K562 (cell line): ENCODE results near the gene TICRR. TPM values are rescaled to one million over a fixed set of nuclear protein-coding genes. Genes with fewer than 3 reads are reported as not detected.
"Not testable (repeated sequence)": the region's sequence is repeated elsewhere in the genome, so short reads cannot be mapped to it uniquely, and the experiment has no call there.

Source experiments
- ATAC-seq: fragments of 200-7000 bp; cut with Tn5 transposase; 3 replicates; pipeline ENCODE4 v1.9.1; 2020; ENCODE audit warnings: moderate library complexity
- BruUV-seq: library from RNA; stranded (reverse); fragments of 400-500 nt; replicated peaks from 2 replicates; lab custom pipeline; 2021; lab: Mats Ljungman, UMichigan
- CTCF ChIA-PET: fragments of 300-600 bp; formaldehyde crosslinking; extraction: SDS; loops from one replicate; lab custom pipeline; 2021; ENCODE audit warnings: low intra/inter-chr PET ratio; lab: Yijun Ruan, JAX
- POLR2A ChIA-PET: fragments of 300-600, 350-650 bp; sonication (Branson Sonifier 250); formaldehyde crosslinking; extraction: SDS; loops from one replicate; lab custom pipeline; 2021; ENCODE audit warnings: antibody characterized with exemption, inconsistent platforms; lab: Yijun Ruan, JAX
- DNase-seq, 4 experiments: peaks; one replicate each; pipeline versions ENCODE4 v3.0.0 to v3.0.0-alpha.2; 2011 to 2018; ENCODE audit warnings: low spot score in 3 of 4, mixed read lengths in 3 of 4; ENCODE audit errors: extremely low read depth in 1 of 4
- FAIRE-seq: peaks from 2 replicates; lab custom pipeline; 2011; peaks lifted over from hg19 to GRCh38; lab: Jason Lieb, UNC
- H2AFZ ChIP-seq: 2 replicates; pipeline ENCODE4 v1.6.0; 2011; ENCODE audit warnings: low read depth, low read length, control low read depth, inconsistent platforms
- H3K27ac ChIP-seq: fragments of 200-600 bp; 3 replicates; pipeline ENCODE4 v1.8.0; 2011; ENCODE audit warnings: low read depth, mild to moderate bottlenecking, control low read depth, inconsistent platforms, low read length, moderate library complexity, mixed read lengths; ENCODE audit errors: extremely low read depth
- H3K27me3 ChIP-seq, 2 experiments: fragments of 300-600 bp in 1 of 2; 2 replicates in 1 of 2; 3 replicates in 1 of 2; pipeline versions ENCODE4 v1.6.0 to v1.8.0; 2011; ENCODE audit warnings: inconsistent platforms in 2 of 2, low read length in 2 of 2, mild to moderate bottlenecking in 1 of 2, mixed read lengths in 1 of 2, moderate library complexity in 1 of 2; ENCODE audit not compliant: control insufficient read depth in 2 of 2, insufficient read depth in 2 of 2
- H3K36me3 ChIP-seq: fragments of 300-600 bp; 3 replicates; pipeline ENCODE4 v1.8.0; 2011; ENCODE audit warnings: mild to moderate bottlenecking, low read length, inconsistent platforms; ENCODE audit not compliant: control insufficient read depth, insufficient read depth
- H3K4me1 ChIP-seq, 2 experiments: fragments of 200-600 bp in 1 of 2; replicated peaks in 1 of 2; 2 replicates in 1 of 2; 3 replicates in 1 of 2; pipeline versions ENCODE4 v1.5.1 to v1.8.0; 2011; ENCODE audit warnings: inconsistent platforms in 2 of 2, low read length in 2 of 2, mild to moderate bottlenecking in 1 of 2, mixed read lengths in 1 of 2, moderate library complexity in 1 of 2; ENCODE audit not compliant: control insufficient read depth in 2 of 2, insufficient read depth in 2 of 2
- H3K4me2 ChIP-seq: 2 replicates; pipeline ENCODE4 v1.6.1; 2011; ENCODE audit warnings: low read length, control low read depth, inconsistent platforms, mixed read lengths; ENCODE audit not compliant: insufficient read depth
- H3K4me3 ChIP-seq: fragments of 200-600 bp; sonication (generic), shearing (Covaris generic); 2 replicates; pipeline ENCODE4 v1.5.1; 2016; ENCODE audit warnings: control low read depth, inconsistent platforms
- H3K79me2 ChIP-seq: fragments of 200-600 bp; 3 replicates; pipeline ENCODE4 v1.8.0; 2011; ENCODE audit warnings: low read length, inconsistent platforms; ENCODE audit not compliant: control insufficient read depth, insufficient read depth
- H3K9ac ChIP-seq, 2 experiments: 2 replicates each; pipeline versions ENCODE4 v1.6.0 to v1.6.1; 2011; ENCODE audit warnings: low read depth in 2 of 2, low read length in 2 of 2, control low read depth in 1 of 2, inconsistent platforms in 1 of 2, mild to moderate bottlenecking in 1 of 2, mixed read lengths in 1 of 2; ENCODE audit not compliant: insufficient read depth in 1 of 2
- H3K9me1 ChIP-seq: one replicate; pipeline ENCODE4 v1.6.0; 2011; ENCODE audit warnings: inconsistent platforms, mild to moderate bottlenecking, low read length, moderate library complexity; ENCODE audit not compliant: control insufficient read depth, insufficient read depth
- H3K9me3 ChIP-seq: replicated peaks from 2 replicates; pipeline ENCODE4 v1.5.1; 2011; ENCODE audit warnings: low read depth, low read length, inconsistent platforms; ENCODE audit not compliant: control insufficient read depth, insufficient read depth
- H4K20me1 ChIP-seq: replicated peaks from 2 replicates; pipeline ENCODE4 v1.6.1; 2011; ENCODE audit warnings: low read length, inconsistent platforms, mixed read lengths; ENCODE audit not compliant: control insufficient read depth, insufficient read depth
- CBX3 ChIP-seq, 2 experiments: IDR thresholded peaks; 1 replicate in 1 of 2; 2 replicates in 1 of 2; pipeline ENCODE4 v1.6.1; 2012; ENCODE audit warnings: inconsistent platforms in 2 of 2, low read length in 2 of 2, borderline replicate concordance in 1 of 2, control low read depth in 1 of 2
- CREB3 ChIP-seq: fragments of 450-650 bp; conservative IDR thresholded peaks from 2 replicates; pipeline ENCODE4 v1.6.1; 2016; ENCODE audit warnings: missing genetic modification characterization, low read depth, mild to moderate bottlenecking, missing compliant biosample characterization, moderate library complexity
- PCBP2 ChIP-seq: fragments of 200-400 bp; formaldehyde crosslinking; IDR thresholded peaks from 2 replicates; pipeline ENCODE4 v1.6.1; 2018; ENCODE audit warnings: low read length, low read depth, mild to moderate bottlenecking, moderate library complexity; ENCODE audit not compliant: poor library complexity, severe bottlenecking
- TARDBP ChIP-seq: fragments of 450-650 bp; IDR thresholded peaks from 2 replicates; pipeline ENCODE4 v1.6.1; 2016
- WGBS: fragments of 100-300 bp; shearing (Covaris generic); methylation state at CpG from one replicate; pipeline ENCODE4 v1.1.6; 2016; ENCODE audit warnings: low coverage, mixed read lengths; ENCODE audit not compliant: insufficient coverage; ENCODE audit errors: missing lambda C conversion rate; 5-methylcytosine and 5-hydroxymethylcytosine counted together
- in situ Hi-C: fragments of 300-500 bp; cut with MboI; formaldehyde crosslinking; loops from 4 replicates; pipeline ENCODE4 v1.15.0; 2018; ENCODE audit warnings: inconsistent platforms, mixed read lengths
- intact Hi-C: fragments of 100-400 bp; cut with micrococcal nuclease; formaldehyde crosslinking; loops from 2 replicates; pipeline ENCODE4 v1.14.2; 2022
- polyA plus RNA-seq, 8 experiments: library from polyadenylated mRNA; depleted of rRNA in 4 of 8; stranded (reverse) in 5 of 8; unstranded in 3 of 8; fragments of >200 nt; fragmentation: Nextera tagmentation in 2 of 8; fragmentation: Illumina TruSeq in 1 of 8; extraction: Ambion mirVana in 2 of 8; extraction: Trizol in 1 of 8; gene quantifications; 2 replicates each; pipeline versions ENCODE4 v1.2.1 to v1.2.3, GENCODE V29; 2011 to 2014; ENCODE audit warnings: inconsistent platforms in 1 of 8, missing spikeins in 1 of 8
- total RNA-seq, 7 experiments: library from RNA; depleted of rRNA in 6 of 7; stranded (reverse); fragments of >200 nt in 6 of 7; fragmentation: Illumina TruSeq in 2 of 7; extraction: Trizol in 2 of 7; gene quantifications; 2 replicates each; pipeline versions ENCODE4 v1.2.1 to v1.2.3, GENCODE V29; 2011 to 2021; ENCODE audit warnings: low replicate concordance in 1 of 7

Gene TICRR
- total and polyA plus RNA-seq, 9 of the 15 experiments (the other 6 are each of a cell fraction or from before 2014, with no cell fraction given): 0.84 to 22.9 (median 13.7) TPM

DNA sequence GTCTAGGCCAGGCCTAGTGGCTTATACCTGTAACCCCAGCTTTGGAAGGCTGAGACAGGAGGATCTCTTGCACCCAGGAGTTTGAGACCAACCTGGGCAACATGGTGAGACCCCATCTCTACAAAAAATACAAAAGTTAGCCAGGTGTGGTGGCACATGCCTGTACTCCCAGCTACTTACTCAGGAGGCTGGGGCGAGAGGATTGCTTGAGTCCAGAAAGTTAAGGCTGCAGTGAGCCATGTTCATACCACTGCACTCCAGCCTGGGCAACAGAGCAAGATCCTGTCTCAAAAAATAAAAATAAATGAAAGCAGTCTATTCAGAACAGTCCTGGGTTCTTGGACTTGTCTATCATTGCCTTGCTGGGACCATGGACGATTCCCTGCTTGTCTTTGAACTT, 5.5 kb downstream of the TICRR start:
- intact Hi-C loops, in situ Hi-C loops, FAIRE-seq, ATAC-seq, H3K9me1 ChIP-seq, CTCF ChIA-PET, H3K27ac ChIP-seq, H3K4me2 ChIP-seq, POLR2A ChIA-PET, H3K9ac ChIP-seq, H3K27me3 ChIP-seq, H3K4me1 ChIP-seq, H2AFZ ChIP-seq, BruUV-seq, DNase-seq, H3K9me3 ChIP-seq, H3K4me3 ChIP-seq: not testable (repeated sequence)
- WGBS: 85% methylated on average over 2 of the region's 2 CpGs
- peaks cover 88% of the 10 kb centered on the region for H3K79me2 ChIP-seq
- H3K36me3 ChIP-seq: peaks cover 87% of the 10 kb centered on the region
- H4K20me1 ChIP-seq: peaks cover 22% of the 10 kb centered on the region

DNA sequence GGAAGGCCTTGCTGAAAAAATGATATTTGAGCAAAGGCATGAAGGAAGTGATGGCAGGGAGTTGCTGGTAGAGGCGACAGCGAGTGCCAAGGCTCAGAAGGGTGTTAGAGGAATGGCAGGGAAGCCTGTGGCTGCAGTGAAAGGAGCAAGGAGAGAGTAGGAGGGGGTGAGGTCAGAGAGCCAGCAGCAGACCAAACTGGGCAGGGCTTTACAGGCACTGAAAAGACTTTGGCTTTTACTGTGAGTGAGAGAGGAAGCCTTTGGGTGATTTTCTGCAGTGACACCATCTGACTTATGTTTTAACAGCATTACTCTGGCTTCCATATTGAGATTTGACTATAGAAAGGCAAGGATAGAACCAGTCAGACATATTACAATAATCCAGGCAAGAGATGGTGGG, 11.4 kb downstream of the TICRR start:
- H4K20me1 ChIP-seq: no peaks in the 10 kb centered on the region; the same call in 1 of the 2 replicates
- no peak overlapping the region for H3K27ac ChIP-seq
- no peak overlapping the region for H2AFZ ChIP-seq
- DNase-seq (no peak), FAIRE-seq (no peak), ATAC-seq (no peak)
- H3K9ac ChIP-seq: no peak overlapping the region
- H3K4me3 ChIP-seq: no peak overlapping the region
- H3K27me3 ChIP-seq: no peaks in the 10 kb centered on the region
- in situ Hi-C loops: no loop called here
- H3K9me1 ChIP-seq: no peaks in the 10 kb centered on the region
- CTCF ChIA-PET: no interaction called here
- H3K4me2 ChIP-seq: no peak overlapping the region
- intact Hi-C loops: no loop called here
- H3K36me3 ChIP-seq: peaks cover 93% of the 10 kb centered on the region
- no peak for TF ChIP-seq PCBP2
- no peak for TF ChIP-seq CREB3 (tag)
- TF ChIP-seq CBX3 (IDR thresholded peaks at IDR 0.05; ENCODE audit: borderline replicate concordance in 1 of 2, low read length in 2 of 2): no peak
- TF ChIP-seq TARDBP: no peak
- POLR2A ChIA-PET: no interaction called here
- no peaks in the 10 kb centered on the region for H3K9me3 ChIP-seq
- 100% methylated on average over 2 of the region's 2 CpGs for WGBS
- peaks cover 34% of the 10 kb centered on the region for H3K79me2 ChIP-seq
- H3K4me1 ChIP-seq: no peaks in the 10 kb centered on the region
- no TSS peak for BruUV-seq
